ENCODE results near the gene TMEM209.
"Not testable (repeated sequence)": the region's sequence is repeated elsewhere in the genome, so short reads cannot be mapped to it uniquely, and the experiment has no call there.

The TMEM209 gene

GRCh38 chr7:130246491-130246890 is 41.3 kb upstream of the TMEM209 start:
- not testable (repeated sequence) for H3K4ac ChIP-seq (ENCODE audit: low read length); H3K4me3 ChIP-seq (ENCODE audit: low read length in 2 of 2); H4K91ac ChIP-seq (ENCODE audit: low read depth, low read length, poor library complexity); H3K23ac ChIP-seq (ENCODE audit: low read depth, low read length, poor library complexity); H3K79me1 ChIP-seq (ENCODE audit: low read depth, low read length); H2AK5ac ChIP-seq (ENCODE audit: low read depth, low read length); H2BK120ac ChIP-seq (ENCODE audit: low read depth, low read length); H3K4me2 ChIP-seq (ENCODE audit: insufficient read depth, low read length, poor library complexity, severe bottlenecking); H3K18ac ChIP-seq (ENCODE audit: low read length); H3K36me3 ChIP-seq (replicated peaks in 1 of 2; ENCODE audit: control insufficient read depth in 2 of 2, insufficient read depth in 2 of 2, low read length in 2 of 2); H3K14ac ChIP-seq (ENCODE audit: low read length); H3K4me1 ChIP-seq (ENCODE audit: control insufficient read depth in 2 of 2, insufficient read depth in 1 of 2, low read depth in 1 of 2, low read length in 2 of 2); H4K8ac ChIP-seq (ENCODE audit: low read depth, low read length); H3K27ac ChIP-seq (replicated peaks; ENCODE audit: low read length); H3K9ac ChIP-seq (ENCODE audit: low read depth, low read length, poor library complexity); H3K9me3 ChIP-seq (replicated peaks in 1 of 2; ENCODE audit: control insufficient read depth in 2 of 2, insufficient read depth in 1 of 2, low read depth in 1 of 2, low read length in 2 of 2); H2BK12ac ChIP-seq (ENCODE audit: low read length); H2BK5ac ChIP-seq (ENCODE audit: low read length); H2AFZ ChIP-seq (ENCODE audit: low read length); H2BK15ac ChIP-seq (ENCODE audit: low read length); DNase-seq (ENCODE audit: low spot score); H3K27me3 ChIP-seq (ENCODE audit: control insufficient read depth in 3 of 3, insufficient read depth in 3 of 3, low read depth in 1 of 3, low read length in 3 of 3)
- no CpG with 5 or more reads among the region's 1 CpG for WGBS, 2 donors (ENCODE audit: extremely low coverage in 2 of 2, insufficient read length in 2 of 2, insufficient replicate concordance in 1 of 2)

DNA sequence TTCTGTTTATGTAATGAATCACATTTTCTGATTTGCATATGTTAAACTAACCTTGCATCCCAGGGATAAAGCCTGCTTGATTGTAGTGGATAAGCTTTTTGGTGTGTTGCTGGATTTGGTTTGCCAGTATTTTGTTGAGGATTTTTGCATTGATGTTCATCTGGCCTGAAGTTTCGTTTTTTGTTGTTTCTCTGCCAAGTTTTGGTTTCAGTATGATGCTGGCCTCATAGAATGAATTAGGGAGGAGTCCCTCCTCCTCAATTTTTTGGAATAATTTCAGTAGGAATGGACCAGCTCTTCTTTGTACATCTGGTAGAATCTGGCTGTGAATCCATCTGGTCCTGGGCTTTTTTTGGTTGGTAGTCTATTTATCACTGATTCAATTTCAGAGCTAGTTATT is 38.3 kb upstream of the TMEM209 start:
- not testable (repeated sequence) for H2AK5ac ChIP-seq (ENCODE audit: low read depth, low read length); H3K4me3 ChIP-seq (ENCODE audit: low read length in 2 of 2)

DNA sequence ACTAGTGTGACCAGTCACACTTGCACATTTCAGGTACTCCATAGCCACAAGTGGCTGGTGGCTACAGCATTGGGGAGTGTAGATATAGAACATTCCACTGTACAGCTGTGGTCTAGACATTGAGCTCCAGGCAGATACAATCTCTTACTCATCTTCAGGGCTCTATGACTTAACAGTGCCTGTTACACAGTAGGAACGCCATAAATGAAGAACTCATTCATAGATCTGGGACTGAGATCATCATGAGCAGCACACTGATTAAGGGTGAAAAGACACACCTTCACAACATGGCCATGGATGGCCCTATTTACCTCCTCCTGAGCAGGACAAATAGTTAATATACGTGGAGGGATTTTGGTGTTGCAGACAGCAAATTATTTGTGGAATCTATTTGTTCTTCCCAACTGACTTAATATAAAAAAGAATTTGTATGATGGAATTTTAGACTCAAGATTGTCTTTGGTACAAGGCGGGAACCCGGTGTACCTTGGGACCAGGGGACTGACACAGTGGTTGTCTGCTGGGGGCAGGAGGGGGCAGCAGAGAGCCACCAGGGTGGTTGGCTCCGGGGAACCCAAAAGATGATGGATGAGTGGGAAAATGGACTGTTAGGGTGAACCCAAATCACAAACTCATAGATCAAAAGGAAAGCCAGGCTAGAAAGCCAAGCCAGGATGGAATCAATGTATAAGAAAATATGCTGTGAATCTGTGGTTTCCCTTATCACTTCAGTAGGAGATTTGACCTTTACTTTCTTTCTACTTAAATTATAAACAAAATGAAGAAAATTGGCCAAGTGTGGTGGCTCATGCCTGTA is 37.2 kb upstream of the TMEM209 start:
- no CpG with 5 or more reads among the region's 5 CpGs for WGBS, 2 donors (ENCODE audit: extremely low coverage in 2 of 2, insufficient read length in 2 of 2, insufficient replicate concordance in 1 of 2)
- Histone ChIP-seq H2BK5ac (ENCODE audit: low read length) (no peak overlapping the region), H3K27me3 (ENCODE audit: control insufficient read depth in 3 of 3, insufficient read depth in 3 of 3, low read depth in 1 of 3, low read length in 3 of 3) (no peaks in the 10 kb centered on the region), H2BK15ac (ENCODE audit: low read length) (no peak overlapping the region), H3K4ac (ENCODE audit: low read length) (no peak overlapping the region), H3K36me3 (replicated peaks in 1 of 2; ENCODE audit: control insufficient read depth in 2 of 2, insufficient read depth in 2 of 2, low read length in 2 of 2) (no peaks in the 10 kb centered on the region), H2BK120ac (ENCODE audit: low read depth, low read length) (no peak overlapping the region), H4K8ac (ENCODE audit: low read depth, low read length) (no peak overlapping the region), H2AK5ac (ENCODE audit: low read depth, low read length) (no peak overlapping the region), H3K14ac (ENCODE audit: low read length) (no peak overlapping the region), H3K9me3 (replicated peaks in 1 of 2; ENCODE audit: control insufficient read depth in 2 of 2, insufficient read depth in 1 of 2, low read depth in 1 of 2, low read length in 2 of 2) (peaks cover 0 to 4% of the 10 kb centered on the region in 2 donors), H3K4me3 (ENCODE audit: low read length in 2 of 2) (no peak overlapping the region), H3K4me2 (ENCODE audit: insufficient read depth, low read length, poor library complexity, severe bottlenecking) (no peak overlapping the region), H3K4me1 (ENCODE audit: control insufficient read depth in 2 of 2, insufficient read depth in 1 of 2, low read depth in 1 of 2, low read length in 2 of 2) (no peaks in the 10 kb centered on the region), H3K9ac (ENCODE audit: low read depth, low read length, poor library complexity) (no peak overlapping the region), H4K91ac (ENCODE audit: low read depth, low read length, poor library complexity) (no peak overlapping the region), H2BK12ac (ENCODE audit: low read length) (no peak overlapping the region), H3K18ac (ENCODE audit: low read length) (no peak overlapping the region), H3K79me1 (ENCODE audit: low read depth, low read length) (peaks cover 2% of the 10 kb centered on the region), H2AFZ (ENCODE audit: low read length) (no peak overlapping the region), H3K27ac (replicated peaks; ENCODE audit: low read length) (no peak overlapping the region), H3K23ac (ENCODE audit: low read depth, low read length, poor library complexity) (no peak overlapping the region)
- DNase-seq (ENCODE audit: low spot score) = no peak

More for the DNA sequence above, 38.3 kb upstream of the TMEM209 start:
- not testable (repeated sequence) for H3K23ac ChIP-seq (ENCODE audit: low read depth, low read length, poor library complexity); H2BK120ac ChIP-seq (ENCODE audit: low read depth, low read length); H3K79me1 ChIP-seq (ENCODE audit: low read depth, low read length); H2BK5ac ChIP-seq (ENCODE audit: low read length); H3K9me3 ChIP-seq (replicated peaks in 1 of 2; ENCODE audit: control insufficient read depth in 2 of 2, insufficient read depth in 1 of 2, low read depth in 1 of 2, low read length in 2 of 2); H3K36me3 ChIP-seq (replicated peaks in 1 of 2; ENCODE audit: control insufficient read depth in 2 of 2, insufficient read depth in 2 of 2, low read length in 2 of 2); H3K4me1 ChIP-seq (ENCODE audit: control insufficient read depth in 2 of 2, insufficient read depth in 1 of 2, low read depth in 1 of 2, low read length in 2 of 2); H3K14ac ChIP-seq (ENCODE audit: low read length); H2BK15ac ChIP-seq (ENCODE audit: low read length); H4K91ac ChIP-seq (ENCODE audit: low read depth, low read length, poor library complexity); DNase-seq (ENCODE audit: low spot score); H2BK12ac ChIP-seq (ENCODE audit: low read length); H3K27ac ChIP-seq (replicated peaks; ENCODE audit: low read length); H3K18ac ChIP-seq (ENCODE audit: low read length); H4K8ac ChIP-seq (ENCODE audit: low read depth, low read length); H3K4ac ChIP-seq (ENCODE audit: low read length); H3K9ac ChIP-seq (ENCODE audit: low read depth, low read length, poor library complexity); H3K4me2 ChIP-seq (ENCODE audit: insufficient read depth, low read length, poor library complexity, severe bottlenecking); H3K27me3 ChIP-seq (ENCODE audit: control insufficient read depth in 3 of 3, insufficient read depth in 3 of 3, low read depth in 1 of 3, low read length in 3 of 3); H2AFZ ChIP-seq (ENCODE audit: low read length)
- no CpG with 5 or more reads among the region's 1 CpG for WGBS, 2 donors (ENCODE audit: extremely low coverage in 2 of 2, insufficient read length in 2 of 2, insufficient replicate concordance in 1 of 2)

DNA sequence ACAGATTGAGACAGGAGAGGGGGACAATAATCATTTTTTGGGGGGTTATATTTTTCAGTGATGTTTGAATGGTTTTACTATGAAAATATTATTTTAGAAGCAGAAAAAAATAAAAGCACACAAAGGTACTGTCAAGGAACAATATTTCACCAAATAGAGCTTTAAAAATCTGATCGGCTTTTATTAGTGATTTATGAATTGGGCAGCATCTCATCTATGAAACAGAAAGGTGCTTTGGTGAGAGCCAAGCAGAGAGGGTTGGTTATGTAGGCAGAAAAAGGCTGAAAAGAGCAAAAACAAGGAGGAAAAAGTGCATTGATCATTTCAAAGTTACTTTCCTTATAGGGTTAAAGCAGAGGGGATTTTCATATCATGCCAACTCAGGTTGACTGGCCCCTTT is 35.0 kb upstream of the TMEM209 start:
- peaks cover 2% of the 10 kb centered on the region for H3K79me1 ChIP-seq (ENCODE audit: low read depth, low read length)
- no peak overlapping the region for H3K4me2 ChIP-seq (ENCODE audit: insufficient read depth, low read length, poor library complexity, severe bottlenecking)
- H2BK5ac ChIP-seq (ENCODE audit: low read length) = no peak overlapping the region
- H3K18ac ChIP-seq (ENCODE audit: low read length) = no peak overlapping the region
- no peak overlapping the region for H3K4ac ChIP-seq (ENCODE audit: low read length)
- no peak overlapping the region for H3K9ac ChIP-seq (ENCODE audit: low read depth, low read length, poor library complexity)
- no peak for DNase-seq (ENCODE audit: low spot score)
- peak overlapping the region; percentile 58 for H2BK15ac ChIP-seq (ENCODE audit: low read length)
- H2AK5ac ChIP-seq (ENCODE audit: low read depth, low read length) = no peak overlapping the region
- WGBS, 2 donors (ENCODE audit: extremely low coverage in 2 of 2, insufficient read length in 2 of 2, insufficient replicate concordance in 1 of 2) = no CpG with 5 or more reads among the region's 1 CpG
- H2AFZ ChIP-seq (ENCODE audit: low read length) = peak overlapping the region; percentile 35
- no peak overlapping the region for H3K27ac ChIP-seq (replicated peaks; ENCODE audit: low read length)
- H2BK12ac ChIP-seq (ENCODE audit: low read length) = no peak overlapping the region
- H4K91ac ChIP-seq (ENCODE audit: low read depth, low read length, poor library complexity) = no peak overlapping the region
- peaks cover 0 to 1% of the 10 kb centered on the region in 2 donors for H3K4me1 ChIP-seq (ENCODE audit: control insufficient read depth in 2 of 2, insufficient read depth in 1 of 2, low read depth in 1 of 2, low read length in 2 of 2)
- no peak overlapping the region for H3K14ac ChIP-seq (ENCODE audit: low read length)
- no peaks in the 10 kb centered on the region for H3K36me3 ChIP-seq (replicated peaks in 1 of 2; ENCODE audit: control insufficient read depth in 2 of 2, insufficient read depth in 2 of 2, low read length in 2 of 2)
- no peaks in the 10 kb centered on the region for H3K27me3 ChIP-seq (ENCODE audit: control insufficient read depth in 3 of 3, insufficient read depth in 3 of 3, low read depth in 1 of 3, low read length in 3 of 3)
- H3K4me3 ChIP-seq (ENCODE audit: low read length in 2 of 2) = no peak overlapping the region
- H4K8ac ChIP-seq (ENCODE audit: low read depth, low read length) = no peak overlapping the region
- no peak overlapping the region for H2BK120ac ChIP-seq (ENCODE audit: low read depth, low read length)
- H3K23ac ChIP-seq (ENCODE audit: low read depth, low read length, poor library complexity) = no peak overlapping the region
- H3K9me3 ChIP-seq (replicated peaks in 1 of 2; ENCODE audit: control insufficient read depth in 2 of 2, insufficient read depth in 1 of 2, low read depth in 1 of 2, low read length in 2 of 2) = no peaks in the 10 kb centered on the region

Measured in neuronal stem cell (in vitro differentiated cells).